Adrenal gland (tissue), 5 donors: ENCODE results near the gene WDTC1.
"Not testable (repeated sequence)": the region's sequence is repeated elsewhere in the genome, so short reads cannot be mapped to it uniquely, and the experiment has no call there.

Source experiments
- POLR2A ChIP-seq, 2 donors: fragments of 450-650 bp; IDR thresholded peaks; one replicate each; pipeline ENCODE4 v1.6.1; 2017; ENCODE audit warnings: antibody characterized with exemption in 2 of 2, mild to moderate bottlenecking in 2 of 2, moderate library complexity in 1 of 2
- TF ChIP-seq, protein P1 (sequence below), 6 experiments: fragments of 450-650 bp in 4 of 6; fragments of 200-600 bp in 2 of 6; sonication (generic) in 1 of 6; IDR thresholded peaks; 1 replicate in 5 of 6; 2 replicates in 1 of 6; pipeline versions ENCODE4 v1.5.1 to v1.8.0; 2016 to 2021; ENCODE audit warnings: antibody characterized with exemption in 6 of 6, mild to moderate bottlenecking in 2 of 6, moderate library complexity in 1 of 6
- donor health status: DM: no; HTN: no; CAD: no.

DNA sequence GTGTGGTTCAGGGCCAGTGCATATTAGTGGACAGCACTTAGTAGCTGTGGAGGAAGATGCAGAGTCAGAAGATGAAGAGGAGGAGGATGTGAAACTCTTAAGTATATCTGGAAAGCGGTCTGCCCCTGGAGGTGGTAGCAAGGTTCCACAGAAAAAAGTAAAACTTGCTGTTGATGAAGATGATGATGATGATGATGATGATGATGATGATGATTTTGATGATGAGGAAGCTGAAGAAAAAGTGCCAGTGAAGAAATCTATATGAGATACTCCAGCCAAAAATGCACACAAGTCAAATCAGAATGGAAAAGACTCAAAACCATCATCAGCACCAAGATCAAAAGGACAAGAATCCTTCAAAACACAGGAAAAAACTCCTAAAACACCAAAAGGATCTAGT is 27.2 kb upstream of the WDTC1 start:
- not testable (repeated sequence) for TF ChIP-seq POLR2A (IDR thresholded peaks at IDR 0.05)
- TF ChIP-seq, protein P1, sequence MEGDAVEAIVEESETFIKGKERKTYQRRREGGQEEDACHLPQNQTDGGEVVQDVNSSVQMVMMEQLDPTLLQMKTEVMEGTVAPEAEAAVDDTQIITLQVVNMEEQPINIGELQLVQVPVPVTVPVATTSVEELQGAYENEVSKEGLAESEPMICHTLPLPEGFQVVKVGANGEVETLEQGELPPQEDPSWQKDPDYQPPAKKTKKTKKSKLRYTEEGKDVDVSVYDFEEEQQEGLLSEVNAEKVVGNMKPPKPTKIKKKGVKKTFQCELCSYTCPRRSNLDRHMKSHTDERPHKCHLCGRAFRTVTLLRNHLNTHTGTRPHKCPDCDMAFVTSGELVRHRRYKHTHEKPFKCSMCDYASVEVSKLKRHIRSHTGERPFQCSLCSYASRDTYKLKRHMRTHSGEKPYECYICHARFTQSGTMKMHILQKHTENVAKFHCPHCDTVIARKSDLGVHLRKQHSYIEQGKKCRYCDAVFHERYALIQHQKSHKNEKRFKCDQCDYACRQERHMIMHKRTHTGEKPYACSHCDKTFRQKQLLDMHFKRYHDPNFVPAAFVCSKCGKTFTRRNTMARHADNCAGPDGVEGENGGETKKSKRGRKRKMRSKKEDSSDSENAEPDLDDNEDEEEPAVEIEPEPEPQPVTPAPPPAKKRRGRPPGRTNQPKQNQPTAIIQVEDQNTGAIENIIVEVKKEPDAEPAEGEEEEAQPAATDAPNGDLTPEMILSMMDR (IDR thresholded peaks at IDR 0.05), result not testable (repeated sequence)
